Measurements from ENCODE around the gene SCYL1. TPM values are rescaled to one million over a fixed set of nuclear protein-coding genes. Genes with fewer than 3 reads are reported as not detected.

SCYL1 gene
- total RNA-seq, 4 donors from 2014 or later: 40.6 to 63.3 (median 52.6) TPM

GRCh38 chr11:65565624-65566453 lies 41.0 kb downstream of the SCYL1 start:
- intact Hi-C loops (cut with DNase I): no loop called here
- Histone ChIP-seq H3K9me3 (no peaks in the 10 kb centered on the region), H3K27me3 (no peaks in the 10 kb centered on the region), H3K4me1 (peaks cover 20 to 57% (median 23%) of the 10 kb centered on the region in 3 donors), H3K27ac (peak overlapping the region; percentile 21 to 45 (median 38)), H3K4me3 (no peak overlapping the region), H3K36me3 (peaks cover 0 to 24% (median 0%) of the 10 kb centered on the region in 3 donors)
- WGBS, 2 donors: 62 to 78% methylated on average over 7 of the region's 7 CpGs
- DNase-seq: no peak
- TF ChIP-seq, protein P1, sequence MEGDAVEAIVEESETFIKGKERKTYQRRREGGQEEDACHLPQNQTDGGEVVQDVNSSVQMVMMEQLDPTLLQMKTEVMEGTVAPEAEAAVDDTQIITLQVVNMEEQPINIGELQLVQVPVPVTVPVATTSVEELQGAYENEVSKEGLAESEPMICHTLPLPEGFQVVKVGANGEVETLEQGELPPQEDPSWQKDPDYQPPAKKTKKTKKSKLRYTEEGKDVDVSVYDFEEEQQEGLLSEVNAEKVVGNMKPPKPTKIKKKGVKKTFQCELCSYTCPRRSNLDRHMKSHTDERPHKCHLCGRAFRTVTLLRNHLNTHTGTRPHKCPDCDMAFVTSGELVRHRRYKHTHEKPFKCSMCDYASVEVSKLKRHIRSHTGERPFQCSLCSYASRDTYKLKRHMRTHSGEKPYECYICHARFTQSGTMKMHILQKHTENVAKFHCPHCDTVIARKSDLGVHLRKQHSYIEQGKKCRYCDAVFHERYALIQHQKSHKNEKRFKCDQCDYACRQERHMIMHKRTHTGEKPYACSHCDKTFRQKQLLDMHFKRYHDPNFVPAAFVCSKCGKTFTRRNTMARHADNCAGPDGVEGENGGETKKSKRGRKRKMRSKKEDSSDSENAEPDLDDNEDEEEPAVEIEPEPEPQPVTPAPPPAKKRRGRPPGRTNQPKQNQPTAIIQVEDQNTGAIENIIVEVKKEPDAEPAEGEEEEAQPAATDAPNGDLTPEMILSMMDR (IDR thresholded peaks at IDR 0.05): no peak
- TF ChIP-seq POLR2A (IDR thresholded peaks at IDR 0.05): no peak

GRCh38 chr11:65569164-65569972 lies 44.5 kb downstream of the SCYL1 start:
- WGBS, 2 donors: 3 to 6% methylated on average over 16 to 22 of the region's 28 CpGs
- Histone ChIP-seq H3K27ac (peak overlapping the region; percentile 96 to 99 (median 98)), H3K4me1 (peaks cover 39 to 81% (median 42%) of the 10 kb centered on the region in 3 donors), H3K36me3 (peaks cover 0 to 24% (median 0%) of the 10 kb centered on the region in 3 donors), H3K27me3 (no peaks in the 10 kb centered on the region), H3K4me3 (peak overlapping the region; percentile 53 to 92 (median 84)), H3K9me3 (no peaks in the 10 kb centered on the region)
- no peak for TF ChIP-seq POLR2A (IDR thresholded peaks at IDR 0.05)
- TF ChIP-seq, protein P1 (IDR thresholded peaks at IDR 0.05): no peak
- DNase-seq: no peak
- intact Hi-C loops (cut with DNase I): no loop called here

DNA sequence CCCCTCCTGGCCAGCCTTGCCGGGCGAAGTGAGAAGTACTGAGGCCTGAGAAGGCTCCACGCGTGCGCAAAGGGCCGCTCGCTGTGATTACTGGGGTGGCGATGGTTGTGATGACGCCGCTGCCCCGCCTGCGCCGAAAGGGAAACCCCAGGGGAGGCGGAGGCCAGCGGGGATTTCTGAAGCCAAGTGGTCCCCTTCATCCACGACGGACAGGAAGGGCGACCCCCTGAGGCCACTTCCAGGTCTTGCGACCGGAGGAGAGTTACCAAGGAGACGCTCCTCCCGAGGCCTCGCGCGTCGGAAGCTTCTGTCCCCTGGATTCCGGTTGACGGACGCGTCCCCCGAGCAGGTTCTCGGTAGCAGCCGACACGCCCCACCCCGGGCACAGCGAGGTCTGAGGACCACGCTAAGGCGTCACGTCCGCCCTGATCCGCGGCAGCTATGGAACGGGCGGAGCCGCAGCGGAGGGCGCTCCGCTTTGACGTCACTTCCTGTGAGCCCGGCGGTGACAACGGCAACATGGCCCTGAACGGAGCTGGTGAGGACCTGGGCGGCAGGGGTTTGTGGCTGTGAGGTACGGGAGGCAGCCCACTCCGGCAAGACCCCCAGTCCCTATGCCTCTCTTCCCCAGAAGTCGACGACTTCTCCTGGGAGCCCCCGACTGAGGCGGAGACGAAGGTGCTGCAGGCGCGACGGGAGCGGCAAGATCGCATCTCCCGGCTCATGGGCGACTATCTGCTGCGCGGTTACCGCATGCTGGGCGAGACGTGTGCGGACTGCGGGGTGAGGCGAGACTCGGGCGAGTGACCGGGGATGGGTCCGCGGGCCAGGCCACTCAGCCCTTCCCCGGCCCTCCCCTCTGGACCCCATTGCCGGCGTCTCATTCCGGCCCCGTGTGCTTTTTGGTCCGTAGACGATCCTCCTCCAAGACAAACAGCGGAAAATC lies 45.4 kb downstream of the SCYL1 start, which contains the start of gene ZNRD2:
ZNRD2 (plus strand) TSS at position 505 of the 946 bp plus-strand sequence; CDS start at position 520, 15 bp downstream.
- peak; percentile 95 for DNase-seq
- no peaks in the 10 kb centered on the region for H3K27me3 ChIP-seq
- H3K4me3 ChIP-seq: peak within 1 kb of the TSS; percentile 53 to 92 (median 84)
- intact Hi-C loops (cut with DNase I): loop anchor here (5.0 kb wide), 1 partner anchor 33 kb away; no protein-coding TSS in a partner anchor
- TF ChIP-seq, protein P1 (IDR thresholded peaks at IDR 0.05): peak in 5 of 6 experiments; percentile 15 to 37 (median 19)
- peak in 3 of 4 donors; percentile 73 to 82 (median 75) for TF ChIP-seq POLR2A (IDR thresholded peaks at IDR 0.05)
- peak within 1 kb of the TSS; percentile 96 to 99 (median 98) for H3K27ac ChIP-seq
- WGBS, 2 donors: 0% methylated on average over 4 to 16 of the region's 89 CpGs
- peaks cover 45 to 88% (median 46%) of the 10 kb centered on the region in 3 donors for H3K4me1 ChIP-seq
- H3K36me3 ChIP-seq: peaks cover 0 to 24% (median 0%) of the 10 kb centered on the region in 3 donors
- H3K9me3 ChIP-seq: no peaks in the 10 kb centered on the region

DNA sequence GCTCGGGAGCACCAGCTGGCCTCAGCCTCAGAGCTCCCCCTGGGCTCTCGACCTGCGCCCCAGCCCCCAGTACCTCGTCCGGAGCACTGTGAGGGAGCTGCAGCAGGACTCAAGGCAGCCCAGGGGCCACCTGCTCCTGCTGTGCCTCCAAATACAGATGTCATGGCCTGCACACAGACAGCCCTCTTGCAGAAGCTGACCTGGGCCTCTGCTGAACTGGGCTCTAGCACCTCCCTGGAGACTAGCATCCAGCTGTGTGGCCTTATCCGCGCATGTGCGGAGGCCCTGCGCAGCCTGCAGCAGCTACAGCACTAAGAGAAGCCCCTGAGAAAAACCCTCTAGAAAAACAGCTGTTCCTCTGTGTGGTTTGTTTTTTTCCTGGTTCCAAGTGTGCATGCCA lies 46.5 kb downstream of the SCYL1 start:
- no peak for DNase-seq
- intact Hi-C loops (cut with DNase I): loop anchor here (5.0 kb wide), 1 partner anchor 34 kb away; no protein-coding TSS in a partner anchor
- Histone ChIP-seq H3K27me3 (no peaks in the 10 kb centered on the region), H3K4me1 (peaks cover 48 to 86% (median 53%) of the 10 kb centered on the region in 3 donors), H3K36me3 (peaks cover 0 to 20% (median 0%) of the 10 kb centered on the region in 3 donors), H3K4me3 (peak overlapping the region in 3 of 4 donors; percentile 80 to 92 (median 87)), H3K9me3 (no peaks in the 10 kb centered on the region), H3K27ac (peak overlapping the region; percentile 96 to 99 (median 98))
- TF ChIP-seq POLR2A (IDR thresholded peaks at IDR 0.05): no peak
- TF ChIP-seq, protein P1 (IDR thresholded peaks at IDR 0.05): no peak
- WGBS, 2 donors: 72% methylated on average over 5 of the region's 9 CpGs; no CpG with 5 or more reads in 1 of the 2 donors
